GM21529 (cell line): ENCODE data around the gene CSRP2.

Source experiments
- ATAC-seq: cut with Tn5 transposase; IDR thresholded peaks from one replicate; pipeline ENCODE4 v1.9.1; 2021; ENCODE audit not compliant: unreplicated experiment

CSRP2 gene

DNA sequence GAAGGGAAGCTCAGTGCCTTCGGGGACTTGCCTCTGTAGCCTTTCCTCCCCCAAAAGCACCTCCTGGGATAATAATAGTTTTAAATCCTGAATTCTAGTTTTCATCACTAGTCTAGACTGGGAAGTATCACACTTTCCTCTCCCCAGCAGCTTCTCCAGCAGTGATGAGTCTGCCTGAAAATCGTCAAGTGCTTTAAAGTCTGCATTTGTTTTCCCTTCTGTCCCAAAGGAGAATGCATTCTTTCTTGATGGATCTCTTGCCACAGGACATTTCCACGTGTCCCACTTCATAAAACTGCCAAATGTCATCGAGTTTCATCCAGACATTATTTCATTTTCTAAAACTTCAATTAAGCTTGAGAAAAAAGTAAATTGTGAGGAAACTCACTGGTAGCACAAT is 15.0 kb downstream of the CSRP2 start:
- ATAC-seq, result no peak

DNA sequence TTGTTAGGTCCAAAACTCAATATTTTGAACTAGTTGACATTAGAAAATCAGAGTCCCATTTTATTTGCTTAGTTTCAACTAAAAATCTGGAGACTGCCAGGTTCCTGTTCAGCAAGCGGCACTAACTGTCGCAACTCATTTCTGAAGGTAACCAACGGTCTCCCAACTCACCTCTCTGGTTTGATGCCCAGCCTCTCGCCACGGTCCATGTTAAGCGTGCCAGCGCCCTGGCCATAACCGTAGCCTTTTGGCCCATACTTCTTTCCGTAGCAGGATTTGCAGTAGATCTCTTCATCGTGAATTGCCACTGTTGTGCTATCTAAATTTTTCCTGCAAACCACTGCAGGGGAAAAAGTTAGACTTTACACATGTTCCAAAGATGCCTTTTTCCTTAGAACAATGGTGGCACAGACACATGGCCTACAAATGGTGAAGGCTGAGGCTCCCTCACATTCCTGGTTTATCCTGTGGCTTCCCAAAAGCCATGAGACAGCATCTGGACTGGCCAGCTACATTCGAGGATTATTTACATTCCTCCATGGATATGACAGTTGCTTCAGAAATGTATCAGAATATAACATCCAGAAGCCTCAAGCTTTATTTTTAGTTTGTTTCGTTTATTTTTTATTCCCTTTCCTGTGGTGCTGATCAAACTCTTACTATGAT is 15.7 kb downstream of the CSRP2 start:
- ATAC-seq, result no peak

DNA sequence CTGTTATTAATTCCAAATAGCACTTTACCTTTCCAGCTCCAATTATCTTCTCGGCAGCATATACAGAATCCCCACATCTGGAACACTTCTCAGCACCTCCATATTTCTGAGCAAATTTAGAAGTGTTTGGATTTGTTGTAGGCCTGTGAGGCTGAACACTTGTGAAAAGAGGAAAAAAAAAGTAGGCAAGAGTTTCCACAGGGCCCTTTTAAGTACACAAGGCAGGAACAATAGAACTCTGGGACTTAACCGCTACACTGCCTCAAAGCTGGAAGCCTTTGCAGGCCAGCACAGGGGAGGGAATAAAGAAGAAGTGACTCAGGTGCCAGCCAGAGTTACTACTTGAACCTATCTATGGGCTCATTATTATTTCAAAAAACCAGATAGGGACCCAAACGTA is 18.6 kb downstream of the CSRP2 start:
- ATAC-seq, result no peak

DNA sequence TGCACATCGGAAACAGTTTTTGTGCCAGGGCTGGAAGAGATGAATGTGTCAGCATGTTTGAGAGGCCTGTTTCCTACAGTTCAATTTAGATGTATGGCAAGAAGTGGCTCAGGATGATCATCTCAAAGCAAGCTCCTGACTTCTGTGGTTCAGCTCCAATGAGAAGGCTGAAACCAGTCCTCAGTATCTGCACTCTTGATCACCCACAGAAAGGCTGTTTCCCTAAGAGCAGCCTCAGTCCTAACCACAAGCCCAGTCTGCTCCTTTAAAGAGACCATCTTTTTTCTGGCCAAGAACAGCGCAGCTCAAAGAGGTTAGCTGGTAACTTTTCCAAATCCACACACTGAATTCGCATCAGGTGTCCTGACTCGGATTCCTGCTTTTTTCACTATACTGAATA is 19.2 kb downstream of the CSRP2 start:
- no peak for ATAC-seq

DNA sequence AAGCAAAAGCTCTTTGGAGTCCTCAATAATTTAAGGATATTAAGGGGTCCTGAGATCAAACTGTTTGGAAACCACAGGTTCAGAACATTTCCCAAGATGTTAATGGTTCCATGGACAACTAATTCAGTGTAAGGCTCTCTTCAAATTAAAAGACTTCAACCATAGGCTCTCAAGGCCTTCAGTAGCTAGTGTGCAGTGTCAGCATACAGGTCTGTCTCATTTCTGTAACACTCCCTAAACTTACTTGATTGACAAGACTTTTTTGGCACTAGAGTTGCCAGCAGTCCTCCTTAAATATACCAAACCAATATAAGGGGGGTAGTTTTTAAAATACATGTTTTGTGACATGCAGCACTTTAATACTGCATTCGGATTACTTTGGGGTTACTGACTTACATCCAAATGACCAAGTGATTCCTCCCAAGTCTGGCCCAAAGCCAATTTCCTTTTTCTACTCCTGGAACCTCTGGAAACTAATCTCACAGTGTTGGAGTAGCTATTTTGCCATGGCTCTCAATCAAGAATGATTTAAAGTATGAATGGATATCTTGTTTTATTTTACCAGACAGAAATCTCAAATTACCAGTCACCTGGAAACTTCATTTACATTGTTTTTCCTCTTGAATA is 22.7 kb downstream of the CSRP2 start:
- ATAC-seq, result no peak

DNA sequence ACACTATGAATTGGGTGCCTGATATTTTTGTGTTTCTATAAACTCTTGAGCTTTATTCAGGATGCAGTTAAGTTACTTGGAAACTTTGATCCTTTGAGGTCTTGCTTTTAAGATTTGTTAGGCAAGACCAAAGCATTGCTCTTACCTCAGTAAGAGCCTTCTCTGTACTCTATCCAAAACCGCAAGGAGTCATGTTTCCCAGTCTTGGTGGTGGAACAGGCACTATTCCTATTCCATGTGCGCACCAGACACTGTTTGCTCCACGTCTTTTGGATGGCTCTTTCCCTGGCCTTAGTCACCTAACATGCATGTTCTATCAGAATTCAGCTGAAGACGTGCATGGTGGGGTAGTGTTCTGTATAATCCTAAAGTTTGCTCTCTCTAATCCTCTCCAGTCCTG is 23.5 kb downstream of the CSRP2 start:
- no peak for ATAC-seq

DNA sequence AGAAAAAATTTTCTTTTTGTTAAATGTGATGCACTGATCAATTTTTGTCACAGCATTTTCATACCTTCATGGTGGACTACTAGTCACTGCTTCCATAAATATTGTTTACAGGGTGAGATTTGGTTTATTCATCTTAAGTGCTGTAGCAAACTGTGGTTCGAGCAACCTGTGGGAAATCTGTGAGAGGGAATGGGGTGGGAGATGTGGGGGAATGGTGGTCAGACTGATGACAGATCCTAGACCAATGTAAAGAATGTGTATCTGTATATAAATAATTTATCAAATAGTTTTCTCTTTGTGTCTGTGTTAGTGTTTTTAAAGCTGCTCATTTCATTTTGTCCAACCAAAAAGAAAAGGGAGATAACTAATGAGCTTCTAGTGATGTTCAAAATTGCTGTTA is 26.7 kb downstream of the CSRP2 start:
- ATAC-seq, result no peak

DNA sequence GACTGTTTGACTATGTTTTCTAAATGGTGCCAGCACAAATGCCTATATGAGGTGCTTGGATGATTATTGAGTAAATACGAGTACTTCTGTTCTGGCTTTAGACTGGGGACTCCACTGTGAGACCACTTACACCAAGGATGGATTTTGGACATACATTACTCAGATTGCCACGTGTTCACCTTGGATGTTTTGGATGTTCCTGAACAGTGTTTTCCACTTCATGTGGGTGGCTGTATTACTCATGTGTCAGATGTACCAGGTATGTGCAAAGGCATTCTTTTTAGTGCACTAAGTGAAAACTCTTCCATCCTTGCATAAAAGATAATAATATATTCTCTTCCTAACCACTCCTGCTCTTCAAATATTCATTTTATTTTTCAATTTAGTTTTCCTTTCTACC is 30.7 kb downstream of the CSRP2 start:
- ATAC-seq, result no peak

DNA sequence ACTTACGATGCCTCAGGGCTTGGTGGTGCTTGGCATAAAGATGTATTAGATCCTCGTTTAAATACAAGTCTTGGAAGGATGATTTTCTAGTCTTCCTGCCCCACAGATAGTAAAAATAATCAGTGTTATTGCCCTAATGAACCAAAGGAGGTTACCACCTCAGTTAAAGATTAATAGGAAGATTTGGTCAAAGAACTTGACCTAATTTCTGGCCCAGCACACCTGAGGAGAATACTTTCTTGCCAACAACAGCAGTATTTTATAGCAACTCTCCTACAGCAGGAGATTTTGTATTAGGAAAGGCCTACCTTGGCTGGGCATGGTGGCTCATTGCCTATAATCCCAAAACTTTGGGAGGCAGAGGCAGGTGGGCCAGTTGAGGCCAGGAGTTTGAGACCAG is 31.6 kb downstream of the CSRP2 start:
- no peak for ATAC-seq

DNA sequence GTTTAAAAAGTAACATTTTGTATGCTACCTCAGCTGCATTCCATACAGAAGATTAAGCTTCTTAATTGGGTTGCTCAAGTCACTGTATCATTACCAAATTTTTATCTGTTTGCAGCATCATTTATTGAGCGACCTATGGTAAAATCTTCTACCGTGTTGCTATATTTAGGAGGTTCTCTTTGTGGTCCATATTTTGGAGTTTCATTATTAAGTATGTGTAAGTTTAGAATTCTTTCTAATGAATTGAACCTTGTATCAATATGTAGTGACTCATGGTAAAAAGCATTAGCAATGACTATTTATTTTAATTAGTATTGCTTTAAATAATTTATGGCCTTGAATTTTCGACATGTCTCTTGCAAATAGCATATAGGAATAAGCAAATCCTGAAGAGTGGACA is 42.2 kb downstream of the CSRP2 start:
- ATAC-seq, result no peak

DNA sequence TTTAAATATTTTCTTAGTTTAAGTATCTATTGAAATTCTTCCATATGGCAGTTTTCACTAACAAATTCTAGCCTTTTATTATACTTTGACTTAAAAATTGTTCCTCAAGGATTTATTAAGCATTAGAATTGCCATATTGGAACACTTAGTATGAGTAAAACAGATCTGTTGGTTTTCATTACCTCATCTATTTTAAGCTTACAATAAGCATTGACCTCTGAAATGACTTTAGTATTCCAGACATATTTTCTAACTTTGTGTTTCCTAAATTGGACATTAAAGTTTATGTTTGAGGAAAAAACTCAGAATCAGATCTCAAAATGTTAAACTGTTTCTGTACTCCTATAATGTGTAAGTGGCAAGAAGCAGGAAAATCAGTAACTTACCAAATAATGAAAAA is 48.4 kb downstream of the CSRP2 start:
- no peak for ATAC-seq

DNA sequence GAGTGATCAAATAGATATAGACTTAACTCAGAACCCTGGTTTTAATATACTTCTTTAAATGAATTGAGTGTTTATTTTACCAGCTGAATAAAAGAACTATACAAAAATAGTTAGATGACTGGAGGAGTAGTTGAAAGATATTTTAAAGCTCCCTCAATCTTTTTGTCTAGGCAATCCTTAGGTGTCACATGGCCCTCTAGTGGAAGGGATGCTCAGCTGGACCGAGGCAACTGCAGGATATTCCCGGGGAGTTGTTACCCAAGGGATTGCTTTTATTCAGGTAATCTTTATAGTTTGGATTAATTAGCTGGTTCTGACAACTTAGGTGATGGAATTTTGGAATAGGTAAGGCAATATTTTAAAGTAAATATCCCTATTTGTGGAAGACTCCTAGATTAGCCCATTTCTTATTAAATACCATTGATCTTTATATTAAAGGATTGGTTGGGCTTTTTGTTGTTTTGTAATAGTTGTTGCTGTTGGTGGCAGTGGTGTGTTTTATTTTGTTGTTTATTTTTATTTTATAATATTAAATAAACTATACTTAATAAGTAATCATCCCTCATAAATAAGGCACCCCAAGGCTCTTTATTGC is 57.8 kb downstream of the CSRP2 start:
- ATAC-seq, result no peak

DNA sequence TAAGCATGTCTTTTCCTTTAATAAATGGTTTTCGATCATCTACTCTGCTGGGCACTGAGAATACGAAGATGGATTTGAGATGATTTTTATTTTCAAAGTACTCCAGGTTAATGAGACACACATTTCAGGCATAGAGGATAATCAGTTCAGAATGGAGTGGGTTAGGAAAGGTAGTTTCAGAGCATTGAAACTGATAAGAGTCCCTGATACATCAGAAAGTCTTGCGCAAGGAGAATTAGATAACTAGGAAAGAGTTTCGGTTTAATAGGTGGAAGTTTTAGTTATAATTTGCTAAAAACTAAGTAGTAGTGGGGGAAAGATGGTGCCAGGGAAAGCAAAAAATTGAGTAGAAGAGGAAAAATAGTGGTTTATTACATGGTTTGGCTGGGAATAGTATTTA is 64.8 kb downstream of the CSRP2 start:
- ATAC-seq, result no peak

DNA sequence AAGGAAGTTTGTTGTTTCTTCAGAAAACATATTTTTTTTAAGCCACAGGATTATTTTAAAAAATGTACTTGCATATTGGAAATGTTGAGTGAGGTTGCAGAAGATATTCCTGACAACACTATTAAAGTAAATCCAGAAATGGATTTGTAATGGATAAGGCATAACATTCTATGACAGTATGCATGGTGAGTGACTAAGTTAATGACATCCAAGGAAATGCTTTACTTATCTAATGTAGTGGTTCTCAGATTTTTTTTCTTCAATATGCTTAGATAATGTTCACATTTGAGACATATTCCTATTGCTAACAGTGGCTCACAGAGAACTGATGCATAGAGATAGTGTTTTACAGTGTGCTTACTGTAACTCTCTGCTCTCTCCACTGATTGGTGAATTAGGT is 65.6 kb downstream of the CSRP2 start:
- ATAC-seq, result no peak

DNA sequence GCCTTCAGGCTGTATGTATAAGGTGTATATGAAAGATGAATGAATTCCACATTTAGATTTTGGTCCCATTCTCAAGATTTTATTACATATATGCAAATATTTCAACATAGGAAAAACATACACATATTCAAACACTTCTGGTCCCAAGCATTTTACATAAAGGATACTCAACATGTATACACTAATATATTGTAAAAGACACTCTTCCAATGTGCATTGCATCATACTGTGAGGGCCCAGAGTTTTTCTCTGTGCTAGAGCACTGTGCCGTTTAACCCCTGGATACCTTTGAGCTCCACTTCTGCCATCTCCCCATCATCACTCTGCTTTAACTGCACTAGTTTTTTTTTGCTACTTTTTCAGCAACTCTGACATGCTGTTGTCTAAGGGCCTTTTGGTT is 66.8 kb downstream of the CSRP2 start:
- no peak for ATAC-seq

DNA sequence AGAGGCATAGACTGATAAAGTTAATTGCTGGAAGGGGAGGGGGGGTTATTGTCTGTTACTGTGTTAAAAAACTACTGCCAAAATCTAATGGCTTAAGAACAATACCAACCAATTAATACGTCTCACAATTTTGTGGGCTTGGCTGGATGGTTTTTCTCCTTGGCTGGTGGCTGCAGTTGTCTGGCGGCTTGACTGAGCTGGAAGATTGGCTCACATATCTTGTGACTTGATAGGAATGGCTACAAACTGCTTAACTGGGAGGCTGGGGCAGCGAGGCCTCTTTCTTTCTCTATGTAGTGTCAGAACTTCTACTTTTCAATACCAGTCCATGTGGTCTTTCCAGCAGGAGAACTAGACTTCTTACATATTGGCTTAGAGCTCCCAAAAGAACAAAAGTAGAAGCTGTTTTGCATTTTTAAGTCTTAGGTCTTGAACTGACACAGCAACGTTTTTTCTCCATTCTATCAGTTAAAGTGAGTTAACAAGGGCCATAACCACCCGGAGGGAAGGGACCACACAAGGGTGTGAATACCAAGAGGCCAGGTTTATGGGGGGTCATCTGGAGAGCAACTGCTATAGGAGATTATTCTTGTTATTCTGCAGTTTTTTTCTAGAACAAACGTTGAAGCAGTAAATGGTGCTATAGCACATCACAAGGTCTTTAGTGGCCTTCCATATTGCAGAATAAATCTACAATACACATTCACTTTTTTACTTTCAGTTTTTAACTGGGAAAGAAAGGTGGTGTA is 68.0 kb downstream of the CSRP2 start:
- ATAC-seq, result no peak
